CD4-positive, CD25-positive, alpha-beta regulatory T cell (primary cell): Measurements from ENCODE around the gene SSBP3. TPM values are rescaled to one million over a fixed set of nuclear protein-coding genes. Genes with fewer than 3 reads are reported as not detected.
"Not testable (repeated sequence)": the region's sequence is repeated elsewhere in the genome, so short reads cannot be mapped to it uniquely, and the experiment has no call there.

Source experiments
- ATAC-seq, 2 donors: fragments of 150-1000 bp; cut with Tn5 transposase; one replicate each; pipeline ENCODE4 v1.10.0; 2021; ENCODE audit warnings: low read depth in 2 of 2, moderate number of reproducible peaks in 2 of 2, moderate library complexity in 1 of 2
- DNase-seq, 3 donors: peaks; one replicate each; pipeline versions ENCODE4 v3.0.0 to v3.0.0-alpha.2; 2012 to 2022; ENCODE audit warnings: mixed read lengths in 1 of 3
- H3K27ac ChIP-seq: one replicate; pipeline ENCODE4 v1.7.0; 2013; ENCODE audit warnings: mild to moderate bottlenecking, low read length; ENCODE audit not compliant: insufficient read depth, poor library complexity, severe bottlenecking
- H3K27me3 ChIP-seq: one replicate; pipeline ENCODE4 v1.7.0; 2013; ENCODE audit warnings: low read length; ENCODE audit not compliant: control insufficient read depth, insufficient read depth
- H3K36me3 ChIP-seq: one replicate; pipeline ENCODE4 v1.7.0; 2013; ENCODE audit warnings: mild to moderate bottlenecking, low read length, moderate library complexity; ENCODE audit not compliant: control insufficient read depth, insufficient read depth
- H3K4me1 ChIP-seq: 2 replicates; pipeline ENCODE4 v1.7.0; 2013; ENCODE audit warnings: mild to moderate bottlenecking, low read length; ENCODE audit not compliant: insufficient read depth, control insufficient read depth, poor library complexity, severe bottlenecking
- H3K4me3 ChIP-seq: one replicate; pipeline ENCODE4 v1.7.0; 2013; ENCODE audit warnings: low read depth, mild to moderate bottlenecking, low read length, moderate library complexity
- H3K9me3 ChIP-seq, 2 experiments: 1 replicate in 1 of 2; 2 replicates in 1 of 2; pipeline ENCODE4 v1.7.0; 2013; ENCODE audit warnings: low read length in 2 of 2, mild to moderate bottlenecking in 1 of 2, moderate library complexity in 1 of 2; ENCODE audit not compliant: control insufficient read depth in 2 of 2
- H3K27ac Mint-ChIP-seq, 3 donors: one replicate each; pipeline ENCODE4 v1.8.0; 2020 to 2022; ENCODE audit warnings: mild to moderate bottlenecking in 3 of 3, mixed read lengths in 3 of 3, moderate library complexity in 2 of 3
- H3K27me3 Mint-ChIP-seq: one replicate; pipeline ENCODE4 v1.8.0; 2022; ENCODE audit warnings: mild to moderate bottlenecking, mixed read lengths
- H3K36me3 Mint-ChIP-seq: one replicate; pipeline ENCODE4 v1.8.0; 2020; ENCODE audit warnings: mixed read lengths
- H3K4me1 Mint-ChIP-seq, 4 donors: one replicate each; pipeline ENCODE4 v1.8.0; 2020 to 2022; ENCODE audit warnings: mixed read lengths in 4 of 4, mild to moderate bottlenecking in 1 of 4
- H3K4me3 Mint-ChIP-seq, 4 donors: one replicate each; pipeline ENCODE4 v1.8.0; 2020 to 2022; ENCODE audit warnings: mild to moderate bottlenecking in 4 of 4, mixed read lengths in 4 of 4, moderate library complexity in 3 of 4
- H3K9me3 Mint-ChIP-seq, 7 donors: one replicate each; pipeline ENCODE4 v1.8.0; 2020 to 2022; ENCODE audit warnings: mixed read lengths in 7 of 7, mild to moderate bottlenecking in 3 of 7, moderate library complexity in 2 of 7
- polyA plus RNA-seq, 4 donors: library from polyadenylated mRNA; unstranded; fragments of 300-500 nt; fragmentation: Illumina TruSeq; gene quantifications; one replicate each; pipeline ENCODE4 v1.2.3, GENCODE V29; 2021
- total RNA-seq: library from RNA; stranded (reverse); gene quantifications from one replicate; pipeline ENCODE4 v1.2.3, GENCODE V29; 2022

Gene SSBP3
- total and polyA plus RNA-seq, 5 donors from 2014 or later = 5.4 to 30.6 (median 7.2) TPM

DNA sequence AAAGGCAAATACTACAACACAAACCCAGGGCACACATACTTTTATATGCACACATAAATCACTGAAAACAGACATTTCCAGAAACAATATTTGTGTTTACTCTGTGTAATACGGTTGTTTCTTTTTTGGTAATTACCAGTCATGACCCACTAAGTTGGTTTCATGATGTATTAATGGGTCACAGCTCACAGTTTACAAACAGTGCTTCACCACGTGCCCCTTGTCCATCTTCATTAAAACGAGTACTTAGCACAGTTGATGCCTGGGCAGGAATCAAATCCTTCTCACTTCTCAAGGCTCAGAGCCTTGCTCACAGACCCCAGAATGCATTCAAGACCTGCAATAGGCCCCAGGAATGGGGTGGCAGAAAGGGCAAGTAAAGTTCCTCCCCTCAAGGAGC, 13.8 kb downstream of the SSBP3 start:
- no peak overlapping the region for H3K27ac ChIP-seq
- H3K4me3 Mint-ChIP-seq = no peak overlapping the region
- peaks cover 40% of the 10 kb centered on the region for H3K36me3 ChIP-seq
- peaks cover 0 to 50% (median 8%) of the 10 kb centered on the region in 4 donors for H3K4me1 Mint-ChIP-seq
- no peaks in the 10 kb centered on the region for H3K4me1 ChIP-seq
- H3K9me3 Mint-ChIP-seq = no peaks in the 10 kb centered on the region
- H3K27me3 ChIP-seq = no peaks in the 10 kb centered on the region
- no peaks in the 10 kb centered on the region for H3K27me3 Mint-ChIP-seq
- DNase-seq (no peak), ATAC-seq (no peak)
- no peak overlapping the region for H3K4me3 ChIP-seq
- peak overlapping the region in 1 of 3 donors; percentile 17 for H3K27ac Mint-ChIP-seq
- peaks cover 32% of the 10 kb centered on the region for H3K36me3 Mint-ChIP-seq
- no peaks in the 10 kb centered on the region for H3K9me3 ChIP-seq

DNA sequence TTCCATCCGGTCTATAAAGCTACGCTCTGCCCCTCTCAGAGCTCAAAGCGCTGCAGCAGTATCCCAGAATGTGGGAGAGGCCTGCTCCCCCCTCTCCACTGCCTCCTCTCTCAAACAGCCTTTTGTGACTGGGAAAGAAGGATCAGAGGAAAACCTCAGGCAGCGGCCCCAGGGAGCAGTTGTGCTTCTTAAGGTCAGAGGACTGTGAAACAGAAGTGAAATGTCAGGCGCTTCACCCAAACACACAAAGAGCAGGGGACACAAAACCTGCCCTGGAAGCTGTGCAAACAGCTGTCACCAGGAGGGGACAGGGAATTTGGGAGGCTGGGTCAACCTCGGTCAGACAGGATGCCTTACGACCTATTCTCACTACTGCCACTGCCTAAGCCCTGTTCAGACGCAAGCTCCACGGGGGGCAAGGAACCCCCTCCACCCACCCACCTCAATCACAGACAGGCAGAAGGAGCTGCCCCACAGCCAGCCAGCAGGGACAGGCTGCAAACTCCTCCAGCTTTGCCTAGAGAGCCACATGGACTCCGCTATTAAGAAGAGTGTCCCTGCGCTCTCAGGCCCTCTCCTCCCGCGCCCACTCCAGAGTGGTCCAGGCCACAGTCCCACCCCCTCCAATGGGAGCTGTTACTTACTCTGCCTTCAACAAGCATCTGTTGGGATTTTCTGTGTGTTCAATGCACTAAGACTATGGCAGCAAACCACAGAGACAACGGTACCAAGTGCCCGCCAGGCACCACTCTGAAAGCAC, 14.6 kb downstream of the SSBP3 start:
- Histone ChIP-seq H3K36me3 (peaks cover 33% of the 10 kb centered on the region), H3K27ac (no peak overlapping the region), H3K27me3 (no peaks in the 10 kb centered on the region), H3K9me3 (no peaks in the 10 kb centered on the region), H3K4me3 (no peak overlapping the region), H3K4me1 (no peaks in the 10 kb centered on the region)
- no peak for DNase-seq
- H3K36me3 Mint-ChIP-seq = peaks cover 36% of the 10 kb centered on the region
- H3K4me1 Mint-ChIP-seq = peaks cover 0 to 50% (median 8%) of the 10 kb centered on the region in 4 donors
- no peaks in the 10 kb centered on the region for H3K9me3 Mint-ChIP-seq
- peak overlapping the region in 1 of 3 donors; percentile 17 for H3K27ac Mint-ChIP-seq
- no peak overlapping the region for H3K4me3 Mint-ChIP-seq
- ATAC-seq = no peak
- H3K27me3 Mint-ChIP-seq = no peaks in the 10 kb centered on the region

DNA sequence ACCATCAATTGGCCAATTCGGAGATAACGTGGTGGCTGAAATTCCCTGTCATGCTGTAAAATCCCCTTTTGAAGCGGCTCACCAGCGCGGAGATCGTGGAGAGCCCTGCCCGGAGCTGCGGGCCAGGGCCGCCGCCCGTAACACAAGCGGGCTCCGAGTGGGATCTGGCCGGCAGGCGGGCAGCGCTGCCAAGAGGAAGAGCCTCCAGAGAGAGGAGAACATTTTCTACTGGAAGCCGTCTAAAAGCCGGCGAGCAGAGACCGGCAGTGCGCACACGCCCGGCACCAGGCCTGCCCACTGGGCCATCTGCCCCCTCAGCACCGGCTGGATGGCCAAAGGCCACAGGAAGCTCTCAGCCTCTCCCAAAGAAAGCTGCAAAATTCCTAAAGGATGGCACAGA, 15.5 kb downstream of the SSBP3 start:
- H3K36me3 ChIP-seq = peaks cover 33% of the 10 kb centered on the region
- ATAC-seq (no peak), DNase-seq (no peak)
- H3K27ac ChIP-seq = no peak overlapping the region
- peaks cover 32% of the 10 kb centered on the region for H3K36me3 Mint-ChIP-seq
- no peak overlapping the region for H3K27ac Mint-ChIP-seq
- no peaks in the 10 kb centered on the region for H3K9me3 ChIP-seq
- no peaks in the 10 kb centered on the region for H3K27me3 Mint-ChIP-seq
- H3K27me3 ChIP-seq = no peaks in the 10 kb centered on the region
- H3K9me3 Mint-ChIP-seq = no peaks in the 10 kb centered on the region
- H3K4me3 ChIP-seq = no peak overlapping the region
- H3K4me3 Mint-ChIP-seq = no peak overlapping the region
- H3K4me1 ChIP-seq = no peaks in the 10 kb centered on the region
- peaks cover 0 to 50% (median 7%) of the 10 kb centered on the region in 4 donors for H3K4me1 Mint-ChIP-seq

DNA sequence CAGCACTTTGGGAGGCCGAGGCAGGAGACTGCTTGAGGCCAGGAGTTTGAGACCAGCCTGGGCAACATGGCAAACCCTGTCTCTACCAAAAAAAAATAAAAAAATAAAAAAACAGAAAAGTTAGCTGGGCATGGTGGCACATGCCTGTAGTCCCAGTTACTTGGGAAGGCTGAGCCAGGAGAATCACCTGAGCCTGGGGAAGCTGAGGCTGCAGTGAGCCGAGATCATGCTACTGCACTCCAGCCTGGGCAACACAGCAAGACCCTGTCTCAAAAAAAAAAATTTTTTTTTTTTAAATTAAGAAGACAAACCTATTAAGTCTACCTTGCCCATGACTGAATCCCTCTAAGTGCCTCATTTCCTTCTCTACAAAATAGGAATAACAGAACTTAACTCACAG, 16.6 kb downstream of the SSBP3 start:
- ATAC-seq, H3K27me3 ChIP-seq, H3K27ac ChIP-seq, H3K4me3 Mint-ChIP-seq, H3K4me1 ChIP-seq, H3K9me3 Mint-ChIP-seq, H3K4me3 ChIP-seq, H3K27me3 Mint-ChIP-seq, DNase-seq, H3K9me3 ChIP-seq, H3K27ac Mint-ChIP-seq: not testable (repeated sequence)
- peaks cover 0 to 56% (median 7%) of the 10 kb centered on the region in 4 donors for H3K4me1 Mint-ChIP-seq
- H3K36me3 Mint-ChIP-seq = peaks cover 40% of the 10 kb centered on the region
- H3K36me3 ChIP-seq = peaks cover 26% of the 10 kb centered on the region

GRCh38 chr1:54387419-54387818, 18.8 kb downstream of the SSBP3 start:
- no peak for DNase-seq
- Histone ChIP-seq H3K27me3 (no peaks in the 10 kb centered on the region), H3K4me1 (no peaks in the 10 kb centered on the region), H3K36me3 (peaks cover 12% of the 10 kb centered on the region), H3K9me3 (no peaks in the 10 kb centered on the region), H3K4me3 (no peak overlapping the region), H3K27ac (no peak overlapping the region)
- peaks cover 36% of the 10 kb centered on the region for H3K36me3 Mint-ChIP-seq
- H3K27ac Mint-ChIP-seq = peak overlapping the region in 2 of 3 donors; percentile 36 to 80
- no peaks in the 10 kb centered on the region for H3K9me3 Mint-ChIP-seq
- H3K4me1 Mint-ChIP-seq = peaks cover 0 to 54% (median 6%) of the 10 kb centered on the region in 4 donors
- no peaks in the 10 kb centered on the region for H3K27me3 Mint-ChIP-seq
- no peak for ATAC-seq
- no peak overlapping the region for H3K4me3 Mint-ChIP-seq

GRCh38 chr1:54385727-54386022, 20.5 kb downstream of the SSBP3 start:
- Histone ChIP-seq H3K4me3 (no peak overlapping the region), H3K27ac (no peak overlapping the region), H3K27me3 (no peaks in the 10 kb centered on the region), H3K9me3 (no peaks in the 10 kb centered on the region), H3K4me1 (no peaks in the 10 kb centered on the region), H3K36me3 (peaks cover 11% of the 10 kb centered on the region)
- no peak for DNase-seq
- H3K9me3 Mint-ChIP-seq = no peaks in the 10 kb centered on the region
- no peaks in the 10 kb centered on the region for H3K27me3 Mint-ChIP-seq
- ATAC-seq = no peak
- peaks cover 0 to 54% (median 8%) of the 10 kb centered on the region in 4 donors for H3K4me1 Mint-ChIP-seq
- H3K27ac Mint-ChIP-seq = peak overlapping the region in 2 of 3 donors; percentile 2 to 20
- no peak overlapping the region for H3K4me3 Mint-ChIP-seq
- peaks cover 28% of the 10 kb centered on the region for H3K36me3 Mint-ChIP-seq

DNA sequence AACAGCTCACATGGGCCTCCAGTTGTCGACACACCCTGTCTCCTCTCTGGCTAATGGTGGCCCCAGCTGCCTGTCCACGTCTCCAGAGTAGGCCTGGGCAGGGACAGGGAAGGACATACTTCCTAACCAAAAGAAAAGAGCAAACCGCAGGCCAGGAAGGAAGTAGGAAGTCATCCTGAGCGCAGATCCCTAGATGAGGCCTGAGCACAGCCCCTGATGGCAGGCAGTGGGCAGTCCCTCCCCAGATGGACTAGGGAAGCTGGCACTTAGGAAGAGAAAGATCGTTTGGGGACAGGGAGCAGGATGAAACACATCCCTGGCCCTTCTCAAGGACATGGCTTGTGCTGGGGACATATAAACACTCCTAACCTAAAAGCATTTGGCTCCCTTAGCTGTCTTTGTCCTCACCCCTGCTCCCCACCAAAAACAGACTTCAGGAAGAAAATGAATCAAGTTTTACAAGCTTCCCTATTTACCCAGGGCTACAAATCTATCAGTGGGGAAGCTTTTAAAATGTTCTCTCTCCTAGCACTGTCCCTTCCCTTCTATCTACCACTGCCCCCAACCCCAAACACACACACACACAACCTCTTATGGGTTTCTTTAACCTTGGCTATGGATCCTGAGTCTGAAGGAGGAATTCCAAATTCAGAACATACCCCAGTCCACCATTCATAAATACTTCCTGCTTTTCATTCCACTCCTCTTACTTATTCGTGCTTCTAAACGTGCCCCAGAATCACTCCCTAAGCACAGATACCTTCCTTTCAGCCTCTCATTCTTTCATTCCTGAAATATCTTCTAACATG, 21.1 kb downstream of the SSBP3 start:
- Mint-ChIP-seq H3K4me3 (no peak overlapping the region), H3K4me1 (peaks cover 0 to 50% (median 8%) of the 10 kb centered on the region in 4 donors), H3K36me3 (peaks cover 23% of the 10 kb centered on the region), H3K27me3 (no peaks in the 10 kb centered on the region), H3K9me3 (no peaks in the 10 kb centered on the region), H3K27ac (peak overlapping the region; percentile 48 to 69 (median 66))
- H3K4me1 ChIP-seq = no peaks in the 10 kb centered on the region
- DNase-seq = no peak
- H3K27ac ChIP-seq = no peak overlapping the region
- H3K4me3 ChIP-seq = no peak overlapping the region
- peaks cover 11% of the 10 kb centered on the region for H3K36me3 ChIP-seq
- ATAC-seq = no peak
- no peaks in the 10 kb centered on the region for H3K9me3 ChIP-seq
- no peaks in the 10 kb centered on the region for H3K27me3 ChIP-seq
